T-helper 17 cell (primary cell): ENCODE results near the gene GUSB. TPM values are rescaled to one million over a fixed set of nuclear protein-coding genes. Genes with fewer than 3 reads are reported as not detected.
"Not testable (repeated sequence)": the region's sequence is repeated elsewhere in the genome, so short reads cannot be mapped to it uniquely, and the experiment has no call there.

Experiments used
- ATAC-seq: fragments of 150-1000 bp; cut with Tn5 transposase; 2 replicates; pipeline ENCODE4 v1.10.0; 2021; ENCODE audit warnings: mild to moderate bottlenecking, moderate library complexity
- DNase-seq, 3 donors: peaks; one replicate each; pipeline versions ENCODE4 v3.0.0 to v3.0.0-alpha.2; 2020 to 2021
- H3K9me3 ChIP-seq: one replicate; pipeline ENCODE4 v1.7.0; 2013; ENCODE audit warnings: low read length, mild to moderate bottlenecking; ENCODE audit not compliant: control insufficient read depth, poor library complexity, severe bottlenecking
- H3K27ac Mint-ChIP-seq: one replicate; pipeline ENCODE4 v1.8.0; 2022; ENCODE audit warnings: mild to moderate bottlenecking, moderate library complexity, mixed read lengths
- H3K27me3 Mint-ChIP-seq: one replicate; pipeline ENCODE4 v1.8.0; 2022; ENCODE audit warnings: mixed read lengths
- H3K36me3 Mint-ChIP-seq: one replicate; pipeline ENCODE4 v1.8.0; 2022; ENCODE audit warnings: low read depth, mixed read lengths
- H3K4me1 Mint-ChIP-seq: one replicate; pipeline ENCODE4 v1.8.0; 2022; ENCODE audit warnings: mild to moderate bottlenecking, mixed read lengths
- H3K4me3 Mint-ChIP-seq: one replicate; pipeline ENCODE4 v1.8.0; 2022; ENCODE audit warnings: mild to moderate bottlenecking, moderate library complexity, mixed read lengths
- total RNA-seq, 4 donors: library from RNA in 2 of 4; stranded (reverse) in 2 of 4; gene quantifications; one replicate each; pipeline ENCODE4 v1.2.3 and lab custom pipeline; 2022 to 2026

Gene GUSB
- total RNA-seq, 2 donors from 2014 or later, result 31.4 to 48.2 TPM

DNA sequence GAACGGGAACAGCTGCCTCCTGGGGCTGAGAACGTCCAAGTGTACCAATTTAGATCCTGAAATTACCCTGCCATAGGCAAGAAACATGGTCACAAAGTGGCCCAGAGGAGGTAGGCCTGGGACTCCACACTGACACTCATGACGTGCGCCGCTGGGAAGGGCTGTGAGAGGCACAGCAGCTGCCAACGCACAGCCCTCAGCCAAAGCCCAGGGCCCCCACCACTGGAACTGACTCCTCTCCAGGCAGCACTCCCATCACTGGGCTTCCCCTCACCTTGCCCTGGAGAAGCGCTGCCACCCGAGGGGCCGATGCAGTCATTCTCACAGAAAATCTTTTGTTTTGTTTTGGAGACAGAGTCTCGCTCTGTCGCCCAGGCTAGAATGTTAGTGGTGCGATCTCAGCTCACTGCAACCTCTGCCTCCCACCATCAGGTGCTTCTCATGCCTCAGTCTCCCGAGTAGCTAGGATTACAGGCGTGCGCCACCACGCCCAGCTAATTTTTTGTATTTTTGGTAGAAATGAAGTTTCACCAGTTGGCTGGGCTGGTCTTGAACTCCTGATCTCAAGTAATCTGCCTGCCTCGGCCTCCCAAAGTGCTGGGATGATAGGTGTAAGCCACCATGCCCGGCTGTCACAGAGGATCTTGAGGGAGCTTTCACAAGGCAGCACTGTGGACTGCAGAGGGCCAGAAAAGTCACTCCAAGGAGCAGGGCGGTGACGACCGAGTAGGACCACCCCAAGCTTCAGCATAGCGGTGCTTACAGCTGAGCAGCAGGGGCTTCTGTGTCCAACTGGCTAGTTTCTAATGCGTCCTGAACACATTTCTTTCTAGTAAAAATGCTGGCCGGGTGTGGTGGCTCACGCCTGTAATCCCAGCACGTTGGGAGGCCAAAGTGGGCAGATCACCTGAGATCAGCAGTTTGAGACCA lies 13.5 kb downstream of the GUSB start:
- no peak for DNase-seq
- H3K27me3 Mint-ChIP-seq, result no peaks in the 10 kb centered on the region
- no peak for ATAC-seq
- H3K27ac Mint-ChIP-seq, result peak overlapping the region; percentile 60
- no peaks in the 10 kb centered on the region for H3K9me3 ChIP-seq
- H3K36me3 Mint-ChIP-seq, result peaks cover 5% of the 10 kb centered on the region
- H3K4me1 Mint-ChIP-seq, result peaks cover 4% of the 10 kb centered on the region
- no peak overlapping the region for H3K4me3 Mint-ChIP-seq

DNA sequence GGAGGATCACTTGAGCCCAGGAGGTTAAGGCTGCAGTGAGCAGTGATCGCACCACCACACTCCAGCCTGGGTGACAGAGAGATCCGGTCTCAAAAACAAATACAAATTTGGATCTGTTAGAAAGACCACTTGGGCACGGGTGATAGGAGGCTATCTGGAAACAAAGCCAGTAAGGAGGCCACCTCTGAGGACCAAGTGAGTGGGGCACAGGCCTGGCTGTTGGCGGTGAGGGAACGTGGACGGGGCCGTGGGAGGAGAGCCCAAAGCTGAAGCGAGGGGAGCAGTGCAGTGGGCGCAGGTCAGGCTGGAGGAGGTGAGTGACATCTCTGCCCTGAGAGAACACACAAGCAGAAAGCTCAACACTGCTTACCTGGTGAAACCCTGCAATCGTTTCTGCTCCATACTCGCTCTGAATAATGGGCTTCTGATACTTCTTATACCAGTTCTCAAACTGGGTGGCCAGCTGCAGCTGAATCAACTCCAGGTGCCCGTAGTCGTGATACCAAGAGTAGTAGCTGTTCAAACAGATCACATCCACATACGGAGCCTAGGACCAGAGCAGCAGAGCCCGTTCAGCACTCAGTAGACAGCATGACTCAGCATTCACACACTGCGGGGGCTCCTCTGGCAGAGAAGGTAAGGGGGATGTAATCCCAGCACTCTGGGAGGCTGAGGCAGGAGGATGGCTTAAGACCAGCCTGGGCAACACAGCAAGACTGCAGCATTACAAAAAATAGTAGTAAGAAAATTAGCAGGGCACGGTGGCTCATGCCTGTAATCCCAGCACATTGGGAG lies 14.5 kb downstream of the GUSB start:
- DNase-seq (no peak), ATAC-seq (no peak)
- H3K4me3 Mint-ChIP-seq, result no peak overlapping the region
- no peaks in the 10 kb centered on the region for H3K27me3 Mint-ChIP-seq
- peaks cover 8% of the 10 kb centered on the region for H3K36me3 Mint-ChIP-seq
- H3K27ac Mint-ChIP-seq, result peak overlapping the region; percentile 60
- no peaks in the 10 kb centered on the region for H3K9me3 ChIP-seq
- peaks cover 3% of the 10 kb centered on the region for H3K4me1 Mint-ChIP-seq

DNA sequence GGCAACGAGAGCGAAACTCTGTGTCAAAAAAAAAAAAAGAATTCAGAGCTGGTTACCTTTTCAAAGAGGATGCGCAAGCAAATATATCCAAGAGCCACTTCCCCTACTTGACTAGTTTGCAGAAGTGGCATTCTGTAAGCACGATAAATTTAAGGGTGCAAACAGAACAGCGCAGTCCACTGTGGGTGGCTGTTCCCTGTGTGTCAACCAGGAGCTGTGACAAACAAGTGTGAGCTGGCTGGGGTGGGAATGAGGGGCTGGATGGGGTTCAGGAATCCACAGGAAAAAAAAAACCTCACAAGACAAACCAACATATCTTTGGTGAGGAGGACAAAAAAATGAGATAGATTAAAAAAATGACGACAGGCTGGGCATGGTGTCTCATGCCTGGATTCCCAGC lies 15.9 kb downstream of the GUSB start:
- Mint-ChIP-seq H3K4me1 (no peaks in the 10 kb centered on the region), H3K36me3 (peaks cover 6% of the 10 kb centered on the region), H3K27me3 (no peaks in the 10 kb centered on the region), H3K4me3 (no peak overlapping the region), H3K27ac (no peak overlapping the region)
- ATAC-seq (no peak), DNase-seq (no peak)
- no peaks in the 10 kb centered on the region for H3K9me3 ChIP-seq

DNA sequence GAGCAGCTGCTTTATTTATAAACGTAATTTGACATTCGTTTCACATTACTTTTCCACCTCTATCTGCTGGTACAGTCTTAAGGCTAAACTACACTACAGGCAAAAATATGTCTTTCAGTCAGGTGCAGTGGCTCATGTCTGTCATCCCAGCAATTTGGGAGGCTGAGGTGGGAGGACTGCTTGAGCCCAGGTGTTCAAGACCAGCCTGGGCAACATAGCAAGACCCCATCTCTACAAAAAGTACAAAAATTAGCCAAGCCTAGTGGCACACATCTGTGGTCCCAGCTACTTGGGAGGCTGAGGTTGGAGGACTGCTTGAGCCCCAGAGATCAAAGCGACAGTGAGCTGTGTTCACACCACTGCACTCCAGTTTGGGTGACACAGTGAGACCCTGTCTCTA lies 17.3 kb downstream of the GUSB start:
- H3K4me1 Mint-ChIP-seq, H3K9me3 ChIP-seq, H3K36me3 Mint-ChIP-seq, H3K27me3 Mint-ChIP-seq, H3K4me3 Mint-ChIP-seq, H3K27ac Mint-ChIP-seq, DNase-seq, ATAC-seq: not testable (repeated sequence)

DNA sequence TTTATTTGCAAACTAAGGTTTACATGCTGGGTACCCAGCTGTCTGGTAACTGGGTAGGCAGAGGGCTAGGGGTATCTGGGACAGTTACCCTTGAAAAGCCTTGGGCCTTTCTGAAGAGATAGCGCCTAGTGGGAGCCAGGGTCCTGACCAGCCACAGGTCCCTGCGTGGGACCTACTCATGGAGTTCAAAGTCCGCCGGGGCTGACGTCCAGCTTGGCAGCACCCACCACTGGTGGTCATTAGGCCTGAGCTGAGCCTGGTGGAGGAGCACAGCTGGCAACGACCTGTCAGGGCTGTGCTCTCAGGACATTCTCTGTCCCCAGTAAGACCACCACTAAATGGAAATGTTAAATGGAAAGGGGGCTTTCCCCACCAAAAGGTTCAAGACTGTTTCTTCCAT lies 20.0 kb downstream of the GUSB start:
- H3K9me3 ChIP-seq, result no peaks in the 10 kb centered on the region
- ATAC-seq (no peak), DNase-seq (no peak)
- no peaks in the 10 kb centered on the region for H3K4me1 Mint-ChIP-seq
- no peak overlapping the region for H3K27ac Mint-ChIP-seq
- H3K4me3 Mint-ChIP-seq, result no peak overlapping the region
- no peaks in the 10 kb centered on the region for H3K27me3 Mint-ChIP-seq
- peaks cover 6% of the 10 kb centered on the region for H3K36me3 Mint-ChIP-seq

DNA sequence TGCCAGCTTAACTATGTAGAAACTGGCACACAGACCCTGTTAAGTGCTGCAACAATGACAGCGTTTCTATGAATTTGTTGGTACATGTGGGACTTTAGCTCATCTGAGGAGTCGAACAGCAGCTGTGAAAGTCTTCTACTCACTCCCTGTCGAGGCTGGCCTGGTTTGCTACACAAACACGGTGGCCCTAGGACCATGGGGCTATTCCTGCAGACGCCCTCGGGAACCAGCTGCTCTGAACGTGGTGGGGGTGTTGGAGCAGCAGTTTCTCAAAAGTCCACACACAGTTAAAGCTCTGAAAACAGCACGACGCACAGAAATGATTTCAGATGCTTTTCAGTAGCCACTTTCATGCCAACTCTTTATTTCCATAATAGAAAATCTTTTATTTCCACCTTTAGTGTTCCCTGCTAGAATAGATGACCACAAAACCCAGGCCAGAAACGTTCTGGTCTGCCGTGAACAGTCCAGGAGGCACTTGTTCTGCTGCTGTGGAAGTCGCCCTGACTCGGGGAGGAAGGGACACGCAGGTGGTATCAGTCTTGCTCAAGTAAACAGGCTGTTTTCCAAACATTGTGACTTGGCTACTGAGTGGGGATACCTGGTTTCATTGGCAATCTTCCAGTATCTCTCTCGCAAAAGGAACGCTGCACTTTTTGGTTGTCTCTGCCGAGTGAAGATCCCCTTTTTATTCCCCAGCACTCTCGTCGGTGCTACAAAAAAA lies 21.5 kb downstream of the GUSB start:
- Mint-ChIP-seq H3K27me3 (no peaks in the 10 kb centered on the region), H3K4me1 (no peaks in the 10 kb centered on the region), H3K36me3 (peaks cover 3% of the 10 kb centered on the region), H3K27ac (peak overlapping the region; percentile 11), H3K4me3 (no peak overlapping the region)
- no peaks in the 10 kb centered on the region for H3K9me3 ChIP-seq
- no peak for ATAC-seq
- no peak for DNase-seq

DNA sequence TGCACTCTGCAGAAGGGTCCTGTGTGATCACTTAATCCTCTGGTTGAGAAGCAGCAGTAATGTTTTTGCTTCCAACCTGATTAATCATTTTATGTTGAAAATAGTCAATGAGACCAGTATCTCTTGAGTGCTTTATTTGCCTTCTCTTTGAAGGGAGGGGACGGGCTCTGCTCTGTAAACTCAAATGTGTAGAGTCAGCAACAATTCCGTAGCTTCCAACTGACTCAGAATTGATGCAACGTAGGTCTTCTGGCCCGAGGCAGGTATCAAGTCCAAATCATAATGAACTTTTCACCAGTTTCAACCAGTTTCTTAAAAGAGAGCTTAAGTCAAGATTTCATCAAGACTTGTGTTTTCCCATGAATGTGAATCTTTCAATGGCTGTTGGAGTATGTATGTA lies 26.3 kb downstream of the GUSB start:
- DNase-seq, result no peak
- Mint-ChIP-seq H3K4me3 (no peak overlapping the region), H3K27me3 (no peaks in the 10 kb centered on the region), H3K27ac (no peak overlapping the region), H3K4me1 (no peaks in the 10 kb centered on the region), H3K36me3 (no peaks in the 10 kb centered on the region)
- no peaks in the 10 kb centered on the region for H3K9me3 ChIP-seq
- no peak for ATAC-seq

DNA sequence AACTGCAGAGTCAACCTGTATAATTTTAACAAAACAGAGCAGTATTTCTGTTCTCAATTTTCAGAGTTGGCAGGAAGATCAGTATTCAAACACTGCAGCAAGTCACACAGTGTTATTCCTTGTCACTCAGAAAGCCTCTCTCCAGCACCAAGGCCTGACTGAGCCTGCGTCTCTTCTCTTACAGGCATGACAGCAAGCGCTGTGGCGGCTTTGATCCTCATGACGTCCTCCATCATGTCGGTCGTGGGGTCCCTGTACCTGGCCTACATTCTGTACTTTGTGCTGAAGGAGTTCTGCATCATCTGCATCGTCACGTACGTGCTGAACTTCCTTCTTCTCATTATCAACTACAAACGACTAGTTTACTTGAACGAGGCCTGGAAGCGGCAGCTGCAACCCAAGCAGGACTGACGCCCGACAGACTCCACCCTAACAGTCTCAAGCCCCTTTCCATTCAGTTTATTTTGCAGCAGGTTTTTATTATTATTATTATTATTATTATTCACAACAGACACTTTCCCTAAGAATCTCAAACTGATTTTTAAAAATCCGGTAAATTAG lies 28.0 kb downstream of the GUSB start:
- Mint-ChIP-seq H3K4me3 (no peak overlapping the region), H3K27me3 (no peaks in the 10 kb centered on the region), H3K27ac (no peak overlapping the region), H3K36me3 (no peaks in the 10 kb centered on the region), H3K4me1 (no peaks in the 10 kb centered on the region)
- no peaks in the 10 kb centered on the region for H3K9me3 ChIP-seq
- ATAC-seq (no peak), DNase-seq (no peak)

DNA sequence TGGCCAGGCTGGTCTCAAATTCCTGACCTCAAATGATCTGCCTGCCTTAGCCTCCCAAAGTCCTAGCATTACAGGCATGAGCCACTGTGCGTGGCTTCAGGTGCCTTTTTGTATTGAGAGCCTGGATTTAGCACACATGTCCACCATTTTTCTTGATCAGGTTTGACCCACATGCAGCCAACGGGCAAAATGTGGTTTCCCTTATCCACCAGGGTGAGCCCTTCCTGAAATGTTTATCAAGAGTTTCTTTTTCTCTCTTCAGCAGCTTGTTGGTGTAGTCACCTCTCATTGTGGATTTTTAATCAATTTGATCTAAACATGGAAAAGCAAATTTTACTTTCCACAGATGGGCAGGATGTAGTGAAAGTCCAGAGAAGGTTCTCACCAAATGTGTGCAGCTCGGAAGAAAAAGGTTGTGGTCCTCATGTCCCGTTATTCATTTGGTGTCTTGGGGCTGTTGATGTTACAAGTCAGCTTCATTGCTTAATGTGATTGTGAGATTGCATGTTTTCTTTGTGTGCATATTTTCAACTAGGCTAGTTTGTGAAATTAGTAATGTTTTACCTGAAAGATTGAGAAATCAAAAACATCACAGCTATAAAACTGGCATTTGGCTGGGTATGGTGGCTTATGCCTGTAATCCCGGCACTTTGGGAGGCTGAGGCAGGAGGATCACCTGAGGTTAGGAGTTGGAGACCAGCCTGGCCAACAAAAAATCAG lies 28.9 kb downstream of the GUSB start:
- Mint-ChIP-seq H3K4me1 (no peaks in the 10 kb centered on the region), H3K36me3 (no peaks in the 10 kb centered on the region), H3K4me3 (no peak overlapping the region), H3K27ac (no peak overlapping the region), H3K27me3 (no peaks in the 10 kb centered on the region)
- H3K9me3 ChIP-seq, result no peaks in the 10 kb centered on the region
- no peak for ATAC-seq
- DNase-seq, result no peak

DNA sequence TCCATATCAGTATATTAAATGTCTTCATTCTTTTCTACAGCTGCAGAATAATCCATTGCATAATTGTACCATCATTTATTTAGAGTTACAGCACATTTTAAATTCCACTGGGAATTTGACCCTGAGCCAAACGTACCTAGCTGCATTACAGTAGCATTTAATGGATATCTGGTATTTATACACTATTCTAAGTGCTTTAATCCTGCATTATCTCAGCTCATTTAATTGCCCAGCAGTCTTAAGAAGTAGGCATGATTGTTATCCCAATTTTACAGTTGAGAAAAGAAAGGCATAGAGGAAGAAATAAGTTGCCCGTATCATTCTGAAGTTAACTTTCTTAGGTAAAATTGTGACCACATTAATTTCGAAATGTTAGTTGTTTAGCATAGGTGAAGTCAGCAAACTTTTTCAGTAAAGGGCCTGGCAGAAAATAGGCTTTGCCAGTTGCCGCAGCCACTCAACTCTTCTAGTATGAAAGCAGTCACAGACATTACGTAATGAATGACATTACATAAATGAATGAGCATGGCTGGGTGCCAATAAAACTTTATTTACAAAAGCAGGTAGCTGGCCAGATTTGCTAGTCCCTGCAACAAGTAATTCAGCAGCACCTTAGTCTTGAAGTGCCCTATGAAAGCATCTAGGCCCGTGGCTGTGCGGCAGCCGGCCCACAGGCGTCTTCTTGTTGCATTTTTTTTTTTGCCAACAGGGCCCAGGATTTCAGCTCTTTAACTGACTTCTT lies 30.0 kb downstream of the GUSB start:
- no peak for ATAC-seq
- H3K4me1 Mint-ChIP-seq, result no peaks in the 10 kb centered on the region

DNA sequence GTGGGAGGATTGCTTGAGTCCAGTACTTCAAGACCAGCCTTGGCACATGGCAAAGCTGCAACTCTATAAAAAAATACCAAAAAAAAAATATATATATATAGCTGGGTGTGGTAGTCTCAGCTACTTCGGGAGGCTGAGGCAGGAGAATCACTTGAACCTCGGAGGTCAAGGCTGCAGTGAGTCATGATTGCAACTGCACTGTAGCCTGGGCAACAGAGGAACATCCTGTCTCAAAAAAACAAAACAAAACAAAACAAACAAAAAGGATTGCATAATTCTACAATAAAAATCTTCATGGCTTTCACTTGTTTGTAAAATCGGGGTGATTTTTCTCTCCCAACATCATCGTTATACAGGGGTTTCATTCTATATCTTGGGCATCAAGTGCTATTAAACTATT lies 35.1 kb downstream of the GUSB start:
- H3K36me3 Mint-ChIP-seq, result no peaks in the 10 kb centered on the region
- ATAC-seq (no peak), DNase-seq (no peak)
- no peak overlapping the region for H3K27ac Mint-ChIP-seq
- H3K4me3 Mint-ChIP-seq, result no peak overlapping the region
- no peaks in the 10 kb centered on the region for H3K27me3 Mint-ChIP-seq
- H3K4me1 Mint-ChIP-seq, result no peaks in the 10 kb centered on the region
- H3K9me3 ChIP-seq, result no peaks in the 10 kb centered on the region

More for the DNA sequence above, 30.0 kb downstream of the GUSB start:
- Mint-ChIP-seq H3K4me3 (no peak overlapping the region), H3K27me3 (no peaks in the 10 kb centered on the region), H3K27ac (peak overlapping the region; percentile 24), H3K36me3 (no peaks in the 10 kb centered on the region)
- DNase-seq, result no peak
- no peaks in the 10 kb centered on the region for H3K9me3 ChIP-seq

DNA sequence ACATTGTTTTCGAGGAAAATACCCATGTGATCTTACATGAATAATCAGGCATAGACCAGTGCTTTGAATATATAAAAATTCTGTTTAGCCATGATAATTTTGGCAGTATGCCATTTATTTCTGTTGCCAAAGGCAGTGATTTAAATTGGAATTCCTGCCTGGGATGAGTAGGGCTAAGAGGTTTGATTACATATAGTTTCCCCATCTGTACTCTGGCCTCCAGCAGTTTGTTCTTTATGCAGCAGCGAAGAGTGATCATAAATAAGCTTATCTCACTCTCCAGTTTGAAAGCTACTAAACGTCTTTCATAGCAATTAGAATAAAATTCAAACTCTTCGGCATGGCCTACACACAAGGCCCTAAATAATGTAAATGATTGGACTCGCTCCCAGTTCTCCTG lies 36.2 kb downstream of the GUSB start:
- not testable (repeated sequence) for H3K27ac Mint-ChIP-seq, H3K4me1 Mint-ChIP-seq, ATAC-seq, H3K9me3 ChIP-seq, H3K36me3 Mint-ChIP-seq, H3K4me3 Mint-ChIP-seq, H3K27me3 Mint-ChIP-seq, DNase-seq
